Esophagus mucosa (tissue), 1 donor: ENCODE data around the gene ERGIC1. TPM values are rescaled to one million over a fixed set of nuclear protein-coding genes. Genes with fewer than 3 reads are reported as not detected.

Source experiments
- ATAC-seq: fragments of 200-7000 bp; cut with Tn5 transposase; one replicate; pipeline ENCODE4 v1.9.1; 2020
- total RNA-seq: library from RNA; stranded (reverse); gene quantifications from one replicate; pipeline ENCODE4 v1.2.4, GENCODE V29; 2023
- donor health status: DM: yes; HTN: yes; CAD: no.

ERGIC1 gene
- total RNA-seq, 1 donor from 2014 or later, result 58.3 TPM

DNA sequence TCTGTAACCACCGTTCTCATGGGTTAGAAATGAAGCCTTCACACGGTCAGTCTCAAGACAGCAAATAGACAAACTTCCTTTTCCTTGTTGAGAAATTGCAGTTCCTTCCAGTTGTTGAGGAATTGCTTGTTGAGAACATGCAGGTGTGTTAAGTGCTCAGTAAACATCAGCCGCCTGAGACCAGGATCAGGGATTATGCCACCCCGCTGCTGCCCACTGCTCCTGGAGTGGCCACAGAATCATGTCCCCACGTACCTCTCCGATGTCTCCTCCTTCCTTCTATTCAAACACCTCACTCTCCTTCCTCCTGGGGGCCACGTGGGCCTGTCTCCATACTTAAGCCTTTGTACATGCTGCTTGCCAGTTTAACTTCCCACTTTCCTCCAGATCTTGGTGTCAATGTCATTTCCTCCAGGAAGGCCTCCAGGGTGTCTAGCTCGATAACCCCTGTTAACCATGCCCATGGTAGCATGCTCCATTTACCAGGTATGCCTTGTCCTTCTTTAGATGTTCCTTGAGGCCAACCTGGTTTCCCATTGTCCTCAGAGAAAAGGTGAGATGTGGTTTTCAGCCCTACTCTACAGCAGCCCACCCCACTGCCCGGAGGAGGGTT is 91.4 kb downstream of the ERGIC1 start:
- ATAC-seq, result no peak

GRCh38 chr5:172926008-172926523 is 92.0 kb downstream of the ERGIC1 start:
- ATAC-seq, result no peak

DNA sequence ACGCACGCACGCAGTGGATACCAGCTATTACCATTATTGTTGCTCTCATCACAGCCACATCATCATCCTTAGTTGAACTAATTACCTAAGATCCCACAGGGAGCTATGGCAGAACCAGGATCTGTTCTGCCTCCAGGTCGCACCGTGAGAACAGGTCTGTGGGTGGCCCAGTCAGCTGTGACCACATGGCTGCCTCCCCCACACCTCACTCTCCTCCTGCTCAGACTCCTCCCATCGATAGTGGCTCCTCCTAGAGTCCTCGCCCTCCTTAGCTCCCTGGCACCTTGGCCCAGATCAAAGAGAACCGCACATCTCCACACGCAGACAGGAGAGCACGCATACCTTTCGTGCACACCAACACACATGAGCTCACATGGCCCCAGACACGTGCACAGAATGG is 92.7 kb downstream of the ERGIC1 start:
- peak; percentile 14 for ATAC-seq

GRCh38 chr5:172929371-172929838 is 95.4 kb downstream of the ERGIC1 start:
- ATAC-seq, result no peak

- peak; percentile 35 for ATAC-seq
Measured at GRCh38 chr5:172931001-172931536, 97.0 kb downstream of the ERGIC1 start.

GRCh38 chr5:172932313-172933017 is 98.4 kb downstream of the ERGIC1 start:
- peak; percentile 95 for ATAC-seq

DNA sequence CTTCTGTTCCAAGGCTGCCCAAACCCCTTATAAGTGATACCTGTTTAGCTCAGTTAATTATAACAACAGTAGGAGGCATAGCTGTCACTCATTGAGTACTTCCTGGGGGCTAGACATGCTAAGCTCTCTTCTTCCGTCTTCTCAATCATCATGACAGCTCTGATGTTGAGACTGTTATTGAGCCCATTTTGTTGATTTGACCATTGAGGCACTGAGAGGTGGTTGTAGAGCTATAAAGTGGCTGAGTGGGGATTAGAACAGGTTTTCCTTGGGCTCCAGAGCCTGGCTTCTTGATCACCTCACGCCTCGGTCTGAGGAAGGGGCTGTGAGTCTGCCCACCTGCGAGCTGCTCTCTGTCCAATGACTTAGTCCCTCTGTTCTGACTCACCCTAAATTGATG is 99.2 kb downstream of the ERGIC1 start:
- ATAC-seq, result no peak

DNA sequence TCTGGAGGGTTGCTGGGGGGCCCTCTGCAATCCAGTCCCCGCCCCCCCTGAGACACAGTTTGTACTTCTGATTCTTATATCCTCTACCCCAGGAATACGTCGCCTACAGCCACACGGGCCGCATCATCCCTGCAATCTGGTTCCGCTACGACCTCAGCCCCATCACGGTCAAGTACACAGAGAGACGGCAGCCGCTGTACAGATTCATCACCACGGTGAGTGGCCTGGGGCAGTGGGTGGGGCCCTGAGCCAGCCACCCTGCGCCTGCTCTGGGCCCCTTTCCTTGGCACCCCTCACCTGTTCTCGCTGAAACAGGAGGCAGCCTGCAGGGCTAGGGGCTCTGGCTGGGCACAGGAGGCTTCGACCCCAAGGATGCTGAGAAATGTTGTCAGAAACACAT is 101.0 kb downstream of the ERGIC1 start:
- ATAC-seq, result no peak

DNA sequence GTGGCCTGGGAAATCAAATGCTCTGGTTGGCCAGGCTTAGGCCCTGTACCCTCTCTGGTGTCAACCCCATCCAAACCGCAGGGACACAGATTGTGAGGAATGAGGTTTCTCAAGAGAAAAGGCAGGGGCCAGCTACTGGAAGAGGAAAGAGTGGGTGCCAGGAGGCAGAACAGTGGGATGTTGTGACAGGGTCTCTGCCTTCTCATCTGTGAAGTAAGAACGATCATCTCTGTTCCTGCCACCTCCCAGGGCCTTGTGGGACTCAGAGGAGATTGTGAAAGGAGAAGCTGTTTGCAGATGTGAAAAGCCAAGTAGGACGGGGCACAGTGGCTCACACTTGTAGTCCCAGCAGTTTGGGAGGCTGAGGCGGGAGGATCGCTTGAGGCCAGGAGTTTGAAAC is 102.3 kb downstream of the ERGIC1 start:
- ATAC-seq, result no peak

- ATAC-seq, result peak; percentile 23
Measured at GRCh38 chr5:172939071-172939470, 105.0 kb downstream of the ERGIC1 start.

DNA sequence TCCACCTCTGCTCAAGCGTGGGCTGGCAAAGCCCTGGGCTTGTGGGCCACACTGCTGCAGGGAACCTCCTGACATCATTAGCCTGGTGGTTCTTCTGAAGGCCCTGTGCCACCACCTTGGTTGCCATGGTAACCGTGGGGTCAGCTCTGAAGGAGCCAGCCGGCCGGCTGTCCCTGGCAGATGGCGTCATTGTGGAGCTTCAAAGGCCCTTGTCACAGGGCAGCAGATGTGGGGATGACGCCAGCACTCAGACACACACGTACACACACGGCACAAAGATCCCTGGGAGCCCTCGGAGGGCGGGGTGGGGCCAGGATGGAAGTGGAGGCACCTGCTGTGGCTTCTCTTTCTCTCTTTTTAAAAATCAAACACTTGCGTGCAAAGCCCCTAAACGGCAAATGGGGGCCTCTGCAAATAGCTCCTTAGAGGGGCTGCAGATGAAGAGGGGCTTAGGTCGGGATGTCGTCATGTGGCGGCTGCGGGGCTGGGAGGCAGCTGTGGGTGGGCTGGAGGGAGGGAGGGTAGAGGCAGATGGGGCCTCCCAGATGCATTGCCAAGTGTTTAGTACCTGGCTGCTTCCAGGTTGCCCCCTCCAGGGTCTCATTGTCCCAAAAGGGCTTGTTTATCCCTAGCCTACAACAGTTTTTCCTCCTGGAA is 105.7 kb downstream of the ERGIC1 start:
- ATAC-seq, result no peak

DNA sequence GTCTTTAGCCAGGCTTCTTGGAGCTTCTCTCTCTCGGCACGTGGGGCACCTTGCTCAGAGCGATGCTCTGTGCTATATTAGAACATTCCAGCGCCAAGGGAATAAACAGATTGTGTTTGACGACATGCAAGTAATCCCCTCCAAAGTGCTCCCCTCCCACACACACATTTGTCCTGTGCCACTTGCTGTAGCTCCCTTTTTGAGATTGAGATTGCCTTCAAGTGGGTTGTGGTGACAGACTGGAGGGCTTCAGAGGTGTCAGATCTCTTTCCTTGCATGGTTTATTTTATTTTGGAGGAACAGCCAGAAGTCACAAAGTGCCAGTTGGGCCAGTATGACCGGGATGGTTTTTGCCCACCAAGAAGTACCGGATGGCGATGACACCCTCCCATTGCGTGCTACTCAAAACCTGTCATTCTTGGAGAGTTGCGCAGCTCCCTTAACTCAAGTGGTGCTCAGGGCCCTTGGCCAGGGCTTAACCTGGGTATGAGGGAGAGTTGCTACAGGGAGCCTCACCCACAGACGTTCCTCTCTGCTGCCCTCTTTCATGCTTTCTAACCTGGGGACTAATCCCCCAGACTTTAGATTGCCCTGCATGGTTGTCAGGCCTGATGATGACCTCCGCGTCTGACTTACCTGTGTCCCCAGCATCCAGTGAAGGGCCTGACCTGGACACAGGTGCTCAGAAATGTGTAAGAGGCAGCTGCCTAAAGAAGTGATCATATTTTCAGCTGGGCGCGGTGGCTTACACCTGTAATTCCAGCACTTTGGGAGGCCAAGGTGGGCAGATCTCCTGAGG is 106.4 kb downstream of the ERGIC1 start:
- no peak for ATAC-seq

DNA sequence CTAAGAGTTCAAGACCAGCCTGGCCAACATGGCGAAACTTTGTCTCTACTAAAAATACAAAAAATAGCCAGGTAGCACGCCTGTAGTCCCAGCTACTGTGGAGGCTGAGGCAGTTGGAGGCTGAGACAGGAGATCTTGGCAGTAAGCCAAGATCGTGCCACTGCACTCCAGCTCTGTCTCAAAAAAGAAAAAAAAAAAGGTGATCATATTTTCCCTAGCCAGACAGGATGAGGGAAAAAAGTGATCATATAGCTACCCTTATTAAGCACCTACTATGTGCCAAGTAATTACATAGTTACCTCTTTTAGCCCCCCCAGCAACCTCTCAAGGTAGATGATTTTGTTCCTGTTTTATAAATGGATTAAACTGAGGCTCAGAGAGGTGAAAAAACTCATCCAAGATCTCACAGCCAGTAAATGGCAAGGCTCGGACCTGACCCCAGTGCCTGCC is 107.0 kb downstream of the ERGIC1 start:
- ATAC-seq, result no peak

GRCh38 chr5:172942556-172942955 is 108.5 kb downstream of the ERGIC1 start:
- ATAC-seq, result no peak

- peak; percentile 38 for ATAC-seq
Measured at GRCh38 chr5:172943283-172943841, 109.3 kb downstream of the ERGIC1 start.

- no peak for ATAC-seq
Measured at GRCh38 chr5:172943906-172944305, 109.9 kb downstream of the ERGIC1 start.

DNA sequence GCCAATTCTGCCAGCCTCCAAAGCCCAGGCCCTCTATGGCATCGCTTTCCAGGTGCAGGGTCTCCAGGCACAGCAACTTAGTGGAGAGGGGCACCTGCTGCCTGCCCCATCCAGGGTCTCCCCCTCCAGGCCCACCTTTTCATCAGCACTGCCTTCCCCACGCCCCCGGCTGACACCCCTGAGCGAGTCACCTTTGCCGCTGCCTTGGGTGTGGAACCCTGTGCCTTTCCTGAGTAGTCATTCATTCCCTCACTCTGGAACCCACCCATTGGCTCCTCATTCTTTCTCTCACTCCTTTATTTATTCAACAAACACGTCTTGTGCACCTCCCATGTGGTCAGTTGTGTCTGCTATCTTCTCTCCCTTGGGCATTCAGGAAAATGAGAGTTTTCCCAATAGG is 110.7 kb downstream of the ERGIC1 start:
- ATAC-seq, result no peak

- ATAC-seq, result no peak
Measured at GRCh38 chr5:172945151-172945550, 111.1 kb downstream of the ERGIC1 start.

DNA sequence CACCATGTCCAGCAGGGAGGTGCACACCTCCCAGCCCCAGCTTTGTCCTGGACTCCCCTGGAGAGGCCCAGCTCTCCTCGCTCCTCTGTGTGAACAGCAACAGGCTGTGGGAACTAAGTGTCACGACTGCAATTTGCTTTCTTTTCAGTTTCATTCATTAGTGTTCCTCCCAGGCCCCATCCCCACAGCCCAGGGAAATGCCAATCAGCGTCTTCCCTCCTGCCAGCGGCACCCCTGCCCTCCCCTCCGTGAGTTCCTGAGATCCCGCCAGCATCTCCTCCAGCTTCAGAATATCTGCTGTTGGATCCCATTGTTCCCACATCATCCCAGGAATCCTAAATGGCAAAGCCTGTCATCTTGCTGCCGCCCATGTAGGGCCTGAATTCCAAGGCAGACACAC is 112.1 kb downstream of the ERGIC1 start:
- no peak for ATAC-seq

GRCh38 chr5:172949426-172949825 is 115.4 kb downstream of the ERGIC1 start:
- no peak for ATAC-seq

DNA sequence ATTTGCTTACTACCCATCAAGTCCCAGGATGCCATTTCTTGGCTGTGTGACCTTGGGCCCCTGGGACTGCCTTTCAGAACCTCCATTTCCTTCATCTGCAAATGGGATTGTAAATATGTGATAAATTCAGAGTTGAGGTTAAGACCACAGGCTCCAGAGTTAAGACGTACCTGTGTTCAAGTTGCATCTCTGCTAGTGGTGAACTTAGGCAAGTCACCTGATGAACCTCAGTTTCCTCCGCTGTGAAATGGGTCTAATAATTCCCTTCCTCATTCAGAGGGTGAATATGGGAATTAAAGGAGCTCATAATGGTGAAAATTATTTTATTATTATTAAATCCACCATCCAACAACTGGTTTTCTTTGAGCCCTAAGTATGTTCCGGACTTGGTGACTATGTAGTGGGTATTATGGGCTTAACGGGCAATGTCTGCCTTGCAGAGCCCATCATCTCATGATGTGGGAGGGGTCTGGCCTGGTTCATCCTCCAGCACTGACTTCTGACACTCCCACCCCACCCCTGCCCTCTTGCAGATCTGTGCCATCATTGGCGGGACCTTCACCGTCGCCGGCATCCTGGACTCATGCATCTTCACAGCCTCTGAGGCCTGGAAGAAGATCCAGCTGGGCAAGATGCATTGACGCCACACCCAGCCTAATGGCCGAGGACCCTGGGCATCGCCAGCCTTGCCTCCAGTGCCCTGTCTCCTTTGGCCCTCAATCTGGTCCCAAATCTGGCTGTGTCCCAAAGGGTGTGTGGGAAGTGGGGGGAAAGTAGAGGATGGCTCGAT is 116.3 kb downstream of the ERGIC1 start:
- no peak for ATAC-seq
